ENCODE data around the gene ZBTB42.

DNA sequence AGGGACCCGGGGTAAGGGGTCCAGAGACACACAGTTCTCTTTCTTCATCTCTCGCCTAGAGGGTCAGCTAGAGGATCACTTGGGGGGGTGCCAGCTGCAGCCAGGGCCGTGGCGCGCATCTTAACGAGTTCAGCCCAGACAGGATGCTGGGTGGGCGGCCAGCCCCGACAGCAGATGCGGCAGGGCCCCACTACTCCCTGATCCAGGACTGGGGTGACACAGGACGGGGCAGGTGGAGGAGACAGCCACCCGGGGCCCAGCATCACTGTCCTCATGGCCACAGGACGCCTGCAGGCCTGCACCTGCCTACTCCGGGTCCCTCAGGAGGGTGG lies 18.1 kb upstream of the ZBTB42 start:
- TF ChIP-seq, protein P1, sequence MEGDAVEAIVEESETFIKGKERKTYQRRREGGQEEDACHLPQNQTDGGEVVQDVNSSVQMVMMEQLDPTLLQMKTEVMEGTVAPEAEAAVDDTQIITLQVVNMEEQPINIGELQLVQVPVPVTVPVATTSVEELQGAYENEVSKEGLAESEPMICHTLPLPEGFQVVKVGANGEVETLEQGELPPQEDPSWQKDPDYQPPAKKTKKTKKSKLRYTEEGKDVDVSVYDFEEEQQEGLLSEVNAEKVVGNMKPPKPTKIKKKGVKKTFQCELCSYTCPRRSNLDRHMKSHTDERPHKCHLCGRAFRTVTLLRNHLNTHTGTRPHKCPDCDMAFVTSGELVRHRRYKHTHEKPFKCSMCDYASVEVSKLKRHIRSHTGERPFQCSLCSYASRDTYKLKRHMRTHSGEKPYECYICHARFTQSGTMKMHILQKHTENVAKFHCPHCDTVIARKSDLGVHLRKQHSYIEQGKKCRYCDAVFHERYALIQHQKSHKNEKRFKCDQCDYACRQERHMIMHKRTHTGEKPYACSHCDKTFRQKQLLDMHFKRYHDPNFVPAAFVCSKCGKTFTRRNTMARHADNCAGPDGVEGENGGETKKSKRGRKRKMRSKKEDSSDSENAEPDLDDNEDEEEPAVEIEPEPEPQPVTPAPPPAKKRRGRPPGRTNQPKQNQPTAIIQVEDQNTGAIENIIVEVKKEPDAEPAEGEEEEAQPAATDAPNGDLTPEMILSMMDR (IDR thresholded peaks at IDR 0.05) = no peak
- TF ChIP-seq POLR2A (IDR thresholded peaks at IDR 0.05) (no peak), EP300 (IDR thresholded peaks at IDR 0.05) (no peak), POLR2AphosphoS5 (IDR thresholded peaks at IDR 0.05) (no peak)
